HG03175 (cell line): ENCODE results near the gene PLA2G5.
"Not testable (repeated sequence)": the region's sequence is repeated elsewhere in the genome, so short reads cannot be mapped to it uniquely, and the experiment has no call there.

Experiments
- ATAC-seq: cut with Tn5 transposase; IDR thresholded peaks from one replicate; pipeline ENCODE4 v1.9.1; 2021; ENCODE audit warnings: mild to moderate bottlenecking, moderate library complexity; ENCODE audit not compliant: unreplicated experiment

The PLA2G5 gene

GRCh38 chr1:20069874-20070273 lies at the start of gene PLA2G5:
TSS of gene PLA2G5 (plus strand) at chr1:20070194. CDS start at chr1:20084831, 14,637 bp downstream.
- ATAC-seq = no peak

GRCh38 chr1:20028125-20028524 lies 41.9 kb upstream of the PLA2G5 start:
- ATAC-seq = no peak

- ATAC-seq = no peak
Observed at GRCh38 chr1:20028726-20029125, 41.3 kb upstream of the PLA2G5 start.

- no peak for ATAC-seq
Observed at GRCh38 chr1:20029178-20029912, 40.6 kb upstream of the PLA2G5 start.

- ATAC-seq = not testable (repeated sequence)
Observed at GRCh38 chr1:20030436-20031151, 39.4 kb upstream of the PLA2G5 start.

- no peak for ATAC-seq
Observed at GRCh38 chr1:20031161-20031560, 38.8 kb upstream of the PLA2G5 start.

GRCh38 chr1:20031836-20032235 lies 38.2 kb upstream of the PLA2G5 start:
- ATAC-seq = no peak

- no peak for ATAC-seq
Observed at GRCh38 chr1:20032425-20032824, 37.6 kb upstream of the PLA2G5 start.

GRCh38 chr1:20033420-20033819 lies 36.6 kb upstream of the PLA2G5 start:
- ATAC-seq = no peak

- no peak for ATAC-seq
Observed at GRCh38 chr1:20035114-20035513, 34.9 kb upstream of the PLA2G5 start.

- no peak for ATAC-seq
Observed at GRCh38 chr1:20037877-20038276, 32.1 kb upstream of the PLA2G5 start.

GRCh38 chr1:20047096-20047495 lies 22.9 kb upstream of the PLA2G5 start:
- ATAC-seq = no peak

- ATAC-seq = no peak
Observed at GRCh38 chr1:20048563-20048962, 21.4 kb upstream of the PLA2G5 start.

- ATAC-seq = not testable (repeated sequence)
Observed at GRCh38 chr1:20049056-20049798, 20.8 kb upstream of the PLA2G5 start.

- no peak for ATAC-seq
Observed at GRCh38 chr1:20051218-20051829, 18.7 kb upstream of the PLA2G5 start.

- no peak for ATAC-seq
Observed at GRCh38 chr1:20052386-20052785, 17.6 kb upstream of the PLA2G5 start.

- ATAC-seq = no peak
Observed at GRCh38 chr1:20057886-20058420, 12.0 kb upstream of the PLA2G5 start.

- no peak for ATAC-seq
Observed at GRCh38 chr1:20058531-20058930, 11.5 kb upstream of the PLA2G5 start.

- no peak for ATAC-seq
Observed at GRCh38 chr1:20059847-20060246, 10.1 kb upstream of the PLA2G5 start.

- not testable (repeated sequence) for ATAC-seq
Observed at GRCh38 chr1:20060791-20061190, 9.2 kb upstream of the PLA2G5 start.

GRCh38 chr1:20061866-20062265 lies 8.1 kb upstream of the PLA2G5 start:
- no peak for ATAC-seq
